PFSK-1 (cell line): ENCODE results near the gene MYRF.

ENCODE experiments used
- FOXP2 ChIP-seq: optimal IDR thresholded peaks from 2 replicates; pipeline ENCODE3; 2011; ENCODE audit warnings: borderline replicate concordance, control low read depth, inconsistent platforms; ENCODE audit not compliant: insufficient read depth; ENCODE audit errors: extremely low read length, extremely low read depth
- POLR2AphosphoS5 ChIP-seq: IDR thresholded peaks from 2 replicates; pipeline ENCODE4 v1.6.1; 2012; ENCODE audit warnings: low read depth, mild to moderate bottlenecking, control low read depth, low read length, moderate library complexity
- REST ChIP-seq, 2 experiments: IDR thresholded peaks; 2 replicates each; pipeline versions ENCODE4 v1.6.1 to v1.8.0; 2011 to 2012; ENCODE audit warnings: low read depth in 2 of 2, low read length in 2 of 2, control low read depth in 1 of 2, inconsistent platforms in 1 of 2, mild to moderate bottlenecking in 1 of 2, moderate library complexity in 1 of 2; ENCODE audit not compliant: insufficient read depth in 1 of 2
- SIN3A ChIP-seq: IDR thresholded peaks from 2 replicates; pipeline ENCODE4 v1.6.1; 2012; ENCODE audit warnings: mild to moderate bottlenecking, low read length, moderate library complexity, borderline replicate concordance; ENCODE audit not compliant: insufficient read depth
- TAF1 ChIP-seq: IDR thresholded peaks from 2 replicates; pipeline ENCODE4 v1.6.1; 2012; ENCODE audit warnings: low read length, control low read depth, borderline replicate concordance; ENCODE audit not compliant: insufficient read depth

The MYRF gene

GRCh38 chr11:61769946-61770683, 17.7 kb downstream of the MYRF start:
- no peak for TF ChIP-seq REST (IDR thresholded peaks at IDR 0.05; ENCODE audit: insufficient read depth in 1 of 2, low read depth in 2 of 2, low read length in 2 of 2)
- TF ChIP-seq TAF1, result no peak
- TF ChIP-seq FOXP2, result no peak
- no peak for TF ChIP-seq POLR2AphosphoS5
- TF ChIP-seq SIN3A, result no peak

GRCh38 chr11:61771195-61771894, 18.9 kb downstream of the MYRF start:
- TF ChIP-seq POLR2AphosphoS5 (no peak), SIN3A (no peak), TAF1 (no peak), REST (IDR thresholded peaks at IDR 0.05; ENCODE audit: insufficient read depth in 1 of 2, low read depth in 2 of 2, low read length in 2 of 2) (no peak), FOXP2 (no peak)

GRCh38 chr11:61771985-61772455, 19.6 kb downstream of the MYRF start:
- TF ChIP-seq TAF1 (no peak), SIN3A (no peak)

GRCh38 chr11:61773356-61773755, 20.9 kb downstream of the MYRF start:
- TF ChIP-seq SIN3A, result no peak
- no peak for TF ChIP-seq POLR2AphosphoS5
- no peak for TF ChIP-seq TAF1
- TF ChIP-seq FOXP2, result no peak
- no peak for TF ChIP-seq REST (IDR thresholded peaks at IDR 0.05; ENCODE audit: insufficient read depth in 1 of 2, low read depth in 2 of 2, low read length in 2 of 2)

- TF ChIP-seq POLR2AphosphoS5 (no peak), REST (IDR thresholded peaks at IDR 0.05; ENCODE audit: insufficient read depth in 1 of 2, low read depth in 2 of 2, low read length in 2 of 2) (no peak), SIN3A (no peak), TAF1 (no peak), FOXP2 (no peak)
These were observed 21.4 kb downstream of the MYRF start for GRCh38 chr11:61773809-61774208.
